GM08714 (cell line): ENCODE results near the gene PRR4.

Experiments used
- H3K4me3 ChIP-seq: fragments of 200-500 bp; sonication (Bioruptor generic); 2 replicates; pipeline ENCODE4 v1.5.1; 2014; ENCODE audit warnings: mild to moderate bottlenecking, low read length, inconsistent platforms
- ZNF274 ChIP-seq: IDR thresholded peaks from 2 replicates; pipeline ENCODE4 v1.6.1; 2012; ENCODE audit warnings: mild to moderate bottlenecking, low read depth, low read length

The PRR4 gene

GRCh38 chr12:10829994-10830393 lies 19.3 kb downstream of the PRR4 start:
- H3K4me3 ChIP-seq: no peak overlapping the region
- TF ChIP-seq ZNF274: no peak

- no peak within 1 kb of the TSS for H3K4me3 ChIP-seq
- no peak for TF ChIP-seq ZNF274
Observed at GRCh38 chr12:10826258-10826657, 23.0 kb downstream of the PRR4 start, which contains the start of gene TAS2R10. Gene TAS2R10 (minus strand): TSS chr12:10826358. CDS start chr12:10826269, 89 bp downstream.

GRCh38 chr12:10824957-10825356 lies 24.3 kb downstream of the PRR4 start:
- H3K4me3 ChIP-seq: no peak overlapping the region
- TF ChIP-seq ZNF274: no peak

- H3K4me3 ChIP-seq: no peak overlapping the region
- TF ChIP-seq ZNF274: no peak
Observed at GRCh38 chr12:10811883-10812536, 37.3 kb downstream of the PRR4 start.

- TF ChIP-seq ZNF274: no peak
Observed at GRCh38 chr12:10810068-10810467, 39.2 kb downstream of the PRR4 start, which contains the start of gene TAS2R9. Gene TAS2R9 (minus strand): TSS chr12:10810168. CDS start chr12:10810075, 93 bp downstream.

GRCh38 chr12:10807186-10807585 lies 42.1 kb downstream of the PRR4 start, which contains the start of gene TAS2R8:
Gene TAS2R8 (minus strand): TSS chr12:10807286. CDS start chr12:10806980, 306 bp downstream.
- no peak for TF ChIP-seq ZNF274
- no peak within 1 kb of the TSS for H3K4me3 ChIP-seq

More at GRCh38 chr12:10810068-10810467, 39.2 kb downstream of the PRR4 start, which contains the start of gene TAS2R9:
- no peak within 1 kb of the TSS for H3K4me3 ChIP-seq

- no peak within 1 kb of the TSS for H3K4me3 ChIP-seq
- no peak for TF ChIP-seq ZNF274
Observed at GRCh38 chr12:10802587-10802986, 46.7 kb downstream of the PRR4 start, which contains the start of gene TAS2R7. Gene TAS2R7 (minus strand): TSS chr12:10802627. CDS start chr12:10802570, 57 bp downstream.

GRCh38 chr12:10801741-10802140 lies 47.5 kb downstream of the PRR4 start:
- no peak overlapping the region for H3K4me3 ChIP-seq
- no peak for TF ChIP-seq ZNF274
